Activated T-cell treated with anti-CD3 and anti-CD28 coated beads for 4 hours (primary cell): ENCODE measurements around the gene COL1A2.

ENCODE experiments used
- DNase-seq: peaks from one replicate; pipeline ENCODE4 v3.0.0-alpha.2; 2020

The COL1A2 gene

GRCh38 chr7:94384315-94384714 is 10.4 kb upstream of the COL1A2 start:
- DNase-seq: no peak

GRCh38 chr7:94386416-94386815 is 8.3 kb upstream of the COL1A2 start:
- DNase-seq: no peak

- DNase-seq: no peak
These were observed 6.2 kb upstream of the COL1A2 start for GRCh38 chr7:94388540-94388939.

GRCh38 chr7:94389381-94389780 is 5.3 kb upstream of the COL1A2 start:
- DNase-seq: no peak

- no peak for DNase-seq
These were observed 2.8 kb upstream of the COL1A2 start for GRCh38 chr7:94391726-94392392.

GRCh38 chr7:94392393-94392786 is 2.3 kb upstream of the COL1A2 start:
- no peak for DNase-seq

GRCh38 chr7:94393246-94394108 is 1.2 kb upstream of the COL1A2 start:
- no peak for DNase-seq

GRCh38 chr7:94394109-94394436 is 622 bp upstream of the COL1A2 start:
- no peak for DNase-seq

- no peak for DNase-seq
These were observed 694 bp downstream of the COL1A2 start for GRCh38 chr7:94395141-94396036.

- DNase-seq: no peak
These were observed 1.3 kb downstream of the COL1A2 start for GRCh38 chr7:94396037-94396431.

GRCh38 chr7:94396596-94396995 is 1.9 kb downstream of the COL1A2 start:
- DNase-seq: no peak

- no peak for DNase-seq
These were observed 3.0 kb downstream of the COL1A2 start for GRCh38 chr7:94397722-94398121.

- no peak for DNase-seq
These were observed 4.1 kb downstream of the COL1A2 start for GRCh38 chr7:94398841-94399240.

GRCh38 chr7:94400022-94400421 is 5.3 kb downstream of the COL1A2 start:
- no peak for DNase-seq

- no peak for DNase-seq
These were observed 6.1 kb downstream of the COL1A2 start for GRCh38 chr7:94400643-94401427.

GRCh38 chr7:94401428-94401814 is 6.7 kb downstream of the COL1A2 start:
- no peak for DNase-seq

GRCh38 chr7:94403546-94403945 is 8.9 kb downstream of the COL1A2 start:
- DNase-seq: no peak

- no peak for DNase-seq
These were observed 10.8 kb downstream of the COL1A2 start for GRCh38 chr7:94405506-94405905.

GRCh38 chr7:94406696-94407095 is 12.0 kb downstream of the COL1A2 start:
- DNase-seq: no peak

- no peak for DNase-seq
These were observed 14.7 kb downstream of the COL1A2 start for GRCh38 chr7:94409200-94409948.

GRCh38 chr7:94410413-94411187 is 15.9 kb downstream of the COL1A2 start:
- no peak for DNase-seq
